Raji (cell line): ENCODE measurements around the gene ELOVL2.

Experiments used
- POLR2A ChIP-seq: IDR thresholded peaks from 2 replicates; pipeline ENCODE4 v1.6.1; 2011; ENCODE audit warnings: low read depth, low read length, control low read depth; ENCODE audit not compliant: insufficient read depth

Gene ELOVL2

GRCh38 chr6:11039040-11039439 is 5.1 kb downstream of the ELOVL2 start:
- TF ChIP-seq POLR2A, result no peak

- TF ChIP-seq POLR2A, result no peak
Observed at GRCh38 chr6:11036977-11037430, 7.1 kb downstream of the ELOVL2 start.

GRCh38 chr6:11036351-11036740 is 7.8 kb downstream of the ELOVL2 start:
- TF ChIP-seq POLR2A, result no peak

- TF ChIP-seq POLR2A, result no peak
Observed at GRCh38 chr6:11035616-11036350, 8.3 kb downstream of the ELOVL2 start.

GRCh38 chr6:11033825-11034224 is 10.3 kb downstream of the ELOVL2 start:
- no peak for TF ChIP-seq POLR2A

- TF ChIP-seq POLR2A, result no peak
Observed at GRCh38 chr6:11030904-11031303, 13.2 kb downstream of the ELOVL2 start.

GRCh38 chr6:11028959-11029358 is 15.1 kb downstream of the ELOVL2 start:
- TF ChIP-seq POLR2A, result no peak

GRCh38 chr6:11027565-11028110 is 16.5 kb downstream of the ELOVL2 start:
- TF ChIP-seq POLR2A, result no peak

GRCh38 chr6:11025921-11026635 is 18.0 kb downstream of the ELOVL2 start:
- TF ChIP-seq POLR2A, result no peak

GRCh38 chr6:11025130-11025529 is 19.0 kb downstream of the ELOVL2 start:
- TF ChIP-seq POLR2A, result no peak

- no peak for TF ChIP-seq POLR2A
Observed at GRCh38 chr6:11023032-11023431, 21.1 kb downstream of the ELOVL2 start.

- TF ChIP-seq POLR2A, result no peak
Observed at GRCh38 chr6:11021714-11022113, 22.4 kb downstream of the ELOVL2 start.

GRCh38 chr6:11021003-11021402 is 23.1 kb downstream of the ELOVL2 start:
- TF ChIP-seq POLR2A, result no peak

GRCh38 chr6:11018225-11018624 is 25.9 kb downstream of the ELOVL2 start:
- no peak for TF ChIP-seq POLR2A

- no peak for TF ChIP-seq POLR2A
Observed at GRCh38 chr6:11017090-11017489, 27.0 kb downstream of the ELOVL2 start.

- no peak for TF ChIP-seq POLR2A
Observed at GRCh38 chr6:11016452-11016851, 27.7 kb downstream of the ELOVL2 start.
